ENCODE data around the gene USP43. TPM values are rescaled to one million over a fixed set of nuclear protein-coding genes. Genes with fewer than 3 reads are reported as not detected.

Gene USP43
- total RNA-seq, 1 experiment from 2014 or later = 3.2 TPM

DNA sequence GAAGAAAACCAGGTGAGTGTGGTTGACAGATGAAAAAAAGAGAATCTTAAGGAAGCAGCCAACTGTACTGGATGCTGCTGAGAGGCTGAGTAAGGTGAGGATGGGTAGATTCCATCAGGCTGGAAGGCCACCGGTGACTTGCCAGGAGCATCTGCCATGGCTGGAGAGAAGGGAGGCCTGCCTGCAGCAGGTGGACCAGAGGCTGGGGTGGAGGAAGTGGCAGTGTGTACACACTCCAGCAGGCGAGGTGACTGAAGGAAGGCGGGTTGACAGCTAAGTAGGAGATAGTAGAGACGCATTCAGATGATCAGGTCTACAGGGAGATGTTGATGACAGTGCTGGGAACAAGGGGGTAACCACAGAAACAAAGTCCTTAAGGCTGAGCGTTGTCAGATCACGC lies 69.5 kb downstream of the USP43 start:
- ChIA-PET CTCF (no interaction called here), POLR2A (interaction anchor here (0.6 kb wide), 1 partner anchor 792 kb away, joined by 3 read pairs; no protein-coding TSS in a partner anchor)
- intact Hi-C loops (cut with micrococcal nuclease) = no loop called here
- Mint-ChIP-seq H3K27ac (ENCODE audit: low read depth, unreplicated experiment) (no peak overlapping the region), H3K27me3 (ENCODE audit: insufficient read depth, unreplicated experiment) (no peaks in the 10 kb centered on the region), H3K4me3 (ENCODE audit: unreplicated experiment) (no peak overlapping the region), H3K4me1 (ENCODE audit: insufficient read depth, unreplicated experiment) (no peaks in the 10 kb centered on the region), H3K36me3 (ENCODE audit: insufficient read depth, unreplicated experiment) (no peaks in the 10 kb centered on the region), H3K9me3 (ENCODE audit: unreplicated experiment) (no peaks in the 10 kb centered on the region)
- TF ChIP-seq, protein P1, sequence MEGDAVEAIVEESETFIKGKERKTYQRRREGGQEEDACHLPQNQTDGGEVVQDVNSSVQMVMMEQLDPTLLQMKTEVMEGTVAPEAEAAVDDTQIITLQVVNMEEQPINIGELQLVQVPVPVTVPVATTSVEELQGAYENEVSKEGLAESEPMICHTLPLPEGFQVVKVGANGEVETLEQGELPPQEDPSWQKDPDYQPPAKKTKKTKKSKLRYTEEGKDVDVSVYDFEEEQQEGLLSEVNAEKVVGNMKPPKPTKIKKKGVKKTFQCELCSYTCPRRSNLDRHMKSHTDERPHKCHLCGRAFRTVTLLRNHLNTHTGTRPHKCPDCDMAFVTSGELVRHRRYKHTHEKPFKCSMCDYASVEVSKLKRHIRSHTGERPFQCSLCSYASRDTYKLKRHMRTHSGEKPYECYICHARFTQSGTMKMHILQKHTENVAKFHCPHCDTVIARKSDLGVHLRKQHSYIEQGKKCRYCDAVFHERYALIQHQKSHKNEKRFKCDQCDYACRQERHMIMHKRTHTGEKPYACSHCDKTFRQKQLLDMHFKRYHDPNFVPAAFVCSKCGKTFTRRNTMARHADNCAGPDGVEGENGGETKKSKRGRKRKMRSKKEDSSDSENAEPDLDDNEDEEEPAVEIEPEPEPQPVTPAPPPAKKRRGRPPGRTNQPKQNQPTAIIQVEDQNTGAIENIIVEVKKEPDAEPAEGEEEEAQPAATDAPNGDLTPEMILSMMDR (IDR thresholded peaks at IDR 0.05; ENCODE audit: unreplicated experiment) = no peak
- BruUV-seq (replicated peaks) = no TSS peak
- DNase-seq (ENCODE audit: unreplicated experiment) = no peak

DNA sequence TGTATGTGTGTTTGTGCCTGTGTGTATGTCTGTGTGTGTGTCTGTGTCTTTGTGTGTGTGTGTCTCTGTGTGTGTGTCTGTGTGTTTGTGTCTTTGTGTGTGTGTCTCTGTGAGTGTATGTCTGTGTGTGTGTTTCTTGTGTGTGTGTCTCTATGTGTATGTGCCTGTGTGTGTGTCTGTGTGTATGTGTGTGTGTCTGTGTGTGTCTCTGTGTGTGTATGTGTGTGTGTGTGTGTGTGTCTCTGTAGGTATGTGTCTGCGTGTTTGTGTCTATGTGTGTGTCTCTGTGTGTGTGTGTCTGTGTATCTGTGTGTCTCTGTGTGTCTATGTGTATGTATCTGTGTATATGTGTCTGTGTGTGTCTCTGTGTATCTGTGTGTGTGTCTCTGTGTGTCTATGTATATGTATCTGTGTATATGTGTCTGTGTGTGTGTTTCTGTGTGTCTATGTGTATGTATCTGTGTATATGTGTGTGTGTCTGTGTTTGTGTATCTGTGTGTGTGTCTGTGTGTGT lies 70.2 kb downstream of the USP43 start:
- BruUV-seq (replicated peaks) = no TSS peak
- no peaks in the 10 kb centered on the region for H3K9me3 Mint-ChIP-seq (ENCODE audit: unreplicated experiment)
- H3K4me3 Mint-ChIP-seq (ENCODE audit: unreplicated experiment) = no peak overlapping the region

DNA sequence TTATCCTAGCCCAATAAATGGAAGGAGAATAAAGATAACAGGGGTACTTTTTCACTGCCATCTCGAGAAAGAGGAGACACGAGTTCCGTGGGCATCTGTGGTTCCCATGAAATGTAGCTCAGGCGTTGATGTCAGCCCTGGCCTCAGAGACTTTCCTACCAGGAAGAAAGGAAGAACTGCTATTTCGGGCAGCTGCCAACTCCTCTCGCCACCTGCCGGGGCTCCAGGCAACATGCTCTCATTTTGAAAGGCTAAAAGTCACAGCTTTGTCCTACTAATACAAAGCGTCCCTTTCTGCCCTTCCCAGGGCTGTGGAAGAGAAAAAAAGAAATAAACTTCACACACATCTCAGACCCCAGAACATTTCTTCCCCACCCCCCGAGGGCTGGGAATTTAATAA lies 80.3 kb downstream of the USP43 start:
- no TSS peak for BruUV-seq (replicated peaks)
- Mint-ChIP-seq H3K4me1 (ENCODE audit: insufficient read depth, unreplicated experiment) (peaks cover 7% of the 10 kb centered on the region), H3K27me3 (ENCODE audit: insufficient read depth, unreplicated experiment) (no peaks in the 10 kb centered on the region), H3K9me3 (ENCODE audit: unreplicated experiment) (no peaks in the 10 kb centered on the region), H3K27ac (ENCODE audit: low read depth, unreplicated experiment) (no peak overlapping the region), H3K4me3 (ENCODE audit: unreplicated experiment) (no peak overlapping the region), H3K36me3 (ENCODE audit: insufficient read depth, unreplicated experiment) (peaks cover 10% of the 10 kb centered on the region)
- POLR2A ChIA-PET = no interaction called here
- TF ChIP-seq, protein P1 (IDR thresholded peaks at IDR 0.05; ENCODE audit: unreplicated experiment) = no peak
- intact Hi-C loops (cut with micrococcal nuclease) = no loop called here
- no peak for DNase-seq (ENCODE audit: unreplicated experiment)
- CTCF ChIA-PET = interaction anchor here (0.7 to 5.7 kb wide), 3 partner anchors 24 to 45 kb away, joined by 3 to 45 read pairs (median 5); no protein-coding TSS in a partner anchor

More for the DNA sequence above, 70.2 kb downstream of the USP43 start:
- ChIA-PET POLR2A (no interaction called here), CTCF (interaction anchor here (0.9 kb wide), 1 partner anchor 29 kb away, joined by 3 read pairs; no protein-coding TSS in a partner anchor)
- Mint-ChIP-seq H3K27me3 (ENCODE audit: insufficient read depth, unreplicated experiment) (no peaks in the 10 kb centered on the region), H3K27ac (ENCODE audit: low read depth, unreplicated experiment) (no peak overlapping the region), H3K4me1 (ENCODE audit: insufficient read depth, unreplicated experiment) (no peaks in the 10 kb centered on the region), H3K36me3 (ENCODE audit: insufficient read depth, unreplicated experiment) (no peaks in the 10 kb centered on the region)
- intact Hi-C loops (cut with micrococcal nuclease) = no loop called here
- DNase-seq (ENCODE audit: unreplicated experiment) = no peak
- TF ChIP-seq, protein P1 (IDR thresholded peaks at IDR 0.05; ENCODE audit: unreplicated experiment) = no peak

DNA sequence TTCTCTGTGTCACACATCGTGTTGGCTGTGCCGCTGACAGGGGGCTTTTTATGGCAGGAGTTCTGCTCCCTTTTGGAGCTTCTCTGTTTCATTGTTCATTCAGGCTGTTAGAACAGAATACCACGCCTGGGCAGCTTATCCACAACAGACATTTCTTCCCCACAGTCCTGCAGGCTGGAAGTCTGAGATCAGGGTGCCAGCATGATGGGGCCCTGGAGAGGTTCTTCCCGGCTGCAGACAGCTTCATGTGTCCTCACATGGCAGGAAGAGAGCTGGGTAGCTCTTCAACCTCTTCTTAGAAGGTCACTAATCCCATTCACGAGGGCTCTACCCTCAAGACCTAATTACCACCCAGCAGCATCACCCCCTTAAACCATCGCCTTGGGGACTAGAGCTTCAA lies 81.0 kb downstream of the USP43 start:
- intact Hi-C loops (cut with micrococcal nuclease) = no loop called here

More for the DNA sequence above, 81.0 kb downstream of the USP43 start:
- Mint-ChIP-seq H3K4me1 (ENCODE audit: insufficient read depth, unreplicated experiment) (peaks cover 7% of the 10 kb centered on the region), H3K9me3 (ENCODE audit: unreplicated experiment) (no peaks in the 10 kb centered on the region), H3K4me3 (ENCODE audit: unreplicated experiment) (no peak overlapping the region), H3K27ac (ENCODE audit: low read depth, unreplicated experiment) (no peak overlapping the region), H3K36me3 (ENCODE audit: insufficient read depth, unreplicated experiment) (peaks cover 10% of the 10 kb centered on the region), H3K27me3 (ENCODE audit: insufficient read depth, unreplicated experiment) (no peaks in the 10 kb centered on the region)
- DNase-seq (ENCODE audit: unreplicated experiment) = no peak
- BruUV-seq (replicated peaks) = no TSS peak
- TF ChIP-seq, protein P1 (IDR thresholded peaks at IDR 0.05; ENCODE audit: unreplicated experiment) = no peak
- CTCF ChIA-PET = interaction anchor here (0.5 to 5.7 kb wide), 10 partner anchors 8 to 1087 kb away, joined by 3 to 45 read pairs (median 3); no protein-coding TSS in a partner anchor
- POLR2A ChIA-PET = no interaction called here

All from MCF 10A (cell line).